GM21528 (cell line): ENCODE results near the gene FREM2.

Experiments
- ATAC-seq: cut with Tn5 transposase; IDR thresholded peaks from one replicate; pipeline ENCODE4 v1.9.1; 2021; ENCODE audit warnings: mild to moderate bottlenecking, moderate library complexity; ENCODE audit not compliant: unreplicated experiment, low FRiP score

The FREM2 gene

GRCh38 chr13:38880397-38880796 lies 193.5 kb downstream of the FREM2 start:
- no peak for ATAC-seq

GRCh38 chr13:38883783-38884182 lies 196.9 kb downstream of the FREM2 start:
- ATAC-seq: no peak

GRCh38 chr13:38888309-38888708 lies 201.4 kb downstream of the FREM2 start:
- ATAC-seq: no peak

GRCh38 chr13:38895075-38895474 lies 208.2 kb downstream of the FREM2 start:
- no peak for ATAC-seq

- no peak for ATAC-seq
These were observed 210.6 kb downstream of the FREM2 start for GRCh38 chr13:38897521-38897920.

- no peak for ATAC-seq
These were observed 211.6 kb downstream of the FREM2 start for GRCh38 chr13:38898481-38898880.

- no peak for ATAC-seq
These were observed 212.7 kb downstream of the FREM2 start for GRCh38 chr13:38899571-38899970.

- ATAC-seq: no peak
These were observed 213.3 kb downstream of the FREM2 start for GRCh38 chr13:38900188-38900587.

GRCh38 chr13:38902551-38902950 lies 215.7 kb downstream of the FREM2 start:
- no peak for ATAC-seq

- no peak for ATAC-seq
These were observed 218.2 kb downstream of the FREM2 start for GRCh38 chr13:38905081-38905480.

GRCh38 chr13:38905861-38906260 lies 219.0 kb downstream of the FREM2 start:
- no peak for ATAC-seq

GRCh38 chr13:38908574-38908973 lies 221.7 kb downstream of the FREM2 start:
- ATAC-seq: no peak

GRCh38 chr13:38914070-38914469 lies 227.2 kb downstream of the FREM2 start:
- ATAC-seq: no peak

- ATAC-seq: no peak
These were observed 234.2 kb downstream of the FREM2 start for GRCh38 chr13:38921081-38921480.

- ATAC-seq: no peak
These were observed 235.3 kb downstream of the FREM2 start for GRCh38 chr13:38922170-38922569.

GRCh38 chr13:38933786-38934185 lies 246.9 kb downstream of the FREM2 start:
- ATAC-seq: no peak
